GM12872 (cell line): ENCODE data around the gene TOR1B.

ENCODE experiments used
- CTCF ChIP-seq: IDR thresholded peaks from 3 replicates; pipeline ENCODE4 v1.5.1; 2011; ENCODE audit warnings: low read depth, mild to moderate bottlenecking, low read length, moderate library complexity; ENCODE audit not compliant: insufficient read depth

Gene TOR1B

GRCh38 chr9:129774791-129775447 lies 28.1 kb upstream of the TOR1B start:
- TF ChIP-seq CTCF: no peak

- TF ChIP-seq CTCF: no peak
These were observed 27.6 kb upstream of the TOR1B start for GRCh38 chr9:129775448-129775798.

- no peak for TF ChIP-seq CTCF
These were observed 26.4 kb upstream of the TOR1B start for GRCh38 chr9:129776566-129776937.

GRCh38 chr9:129776938-129777768 lies 25.8 kb upstream of the TOR1B start:
- TF ChIP-seq CTCF: no peak

GRCh38 chr9:129777769-129778130 lies 25.2 kb upstream of the TOR1B start:
- TF ChIP-seq CTCF: no peak

- TF ChIP-seq CTCF: no peak
These were observed 24.5 kb upstream of the TOR1B start for GRCh38 chr9:129778469-129778868.

- TF ChIP-seq CTCF: no peak
These were observed 23.3 kb upstream of the TOR1B start for GRCh38 chr9:129779560-129780190.
